ENCODE data around the gene DCLK1.

The DCLK1 gene

GRCh38 chr13:35770756-35771297, 360.4 kb downstream of the DCLK1 start:
- no peak for DNase-seq

GRCh38 chr13:35769812-35770211, 361.4 kb downstream of the DCLK1 start:
- DNase-seq = no peak

DNA sequence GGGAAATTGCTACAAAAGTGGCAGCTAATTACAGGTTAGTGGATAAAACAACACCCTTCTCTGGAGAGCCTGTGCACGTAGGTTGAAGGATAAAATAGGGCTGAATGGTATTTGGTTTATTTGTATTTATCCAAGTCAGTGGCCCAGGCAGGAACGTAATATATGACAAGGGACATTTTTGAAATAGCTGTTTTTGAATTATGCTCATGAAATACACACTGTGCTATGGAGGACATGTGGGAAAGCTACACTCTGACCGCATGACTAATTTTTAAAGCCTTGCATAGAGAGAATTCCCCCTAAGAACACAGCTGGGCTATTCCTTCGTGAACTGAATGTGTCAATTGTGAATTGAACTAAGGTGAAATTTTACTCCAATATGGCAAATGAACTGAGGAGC, 362.6 kb downstream of the DCLK1 start:
- peak; percentile 82 for DNase-seq

- DNase-seq = peak; percentile 82
Observed at GRCh38 chr13:35768073-35768472, 363.1 kb downstream of the DCLK1 start.

DNA sequence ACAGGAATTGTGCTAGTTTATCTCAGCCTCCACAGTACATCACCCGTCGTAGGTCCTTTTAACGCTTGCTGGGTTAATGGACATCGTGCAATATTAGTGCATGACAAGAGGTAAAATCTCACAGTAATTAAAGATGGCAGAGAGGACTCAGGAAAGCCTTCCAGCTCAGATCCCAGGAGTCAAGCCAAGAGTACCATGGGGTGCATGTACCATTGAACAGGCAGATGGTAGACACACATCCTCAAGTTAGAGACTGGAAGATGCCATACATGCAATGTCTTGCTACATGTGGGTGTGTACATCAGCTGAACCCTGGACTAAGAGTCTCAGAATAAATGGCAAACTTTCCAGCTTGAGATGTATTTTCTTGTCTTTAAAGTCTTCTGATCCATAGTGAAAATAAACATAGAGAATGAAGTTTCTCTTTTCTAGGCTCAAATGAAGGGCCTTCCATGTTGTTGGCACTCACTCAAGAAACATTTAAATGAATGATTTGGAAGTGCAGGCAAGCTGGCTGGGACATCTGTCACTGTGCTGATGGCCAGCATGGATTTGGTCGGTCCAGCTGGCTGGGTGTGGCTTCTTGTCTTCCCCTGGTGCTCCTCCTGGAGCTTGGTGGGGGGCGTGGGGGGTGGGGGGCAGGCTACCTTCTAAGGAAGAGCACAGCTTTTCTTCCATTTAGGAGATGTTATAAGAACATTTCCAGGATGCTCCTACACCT, 363.8 kb downstream of the DCLK1 start:
- no peak for DNase-seq

GRCh38 chr13:35766663-35767062, 364.5 kb downstream of the DCLK1 start:
- no peak for DNase-seq

- DNase-seq = no peak
Observed at GRCh38 chr13:35765941-35766340, 365.2 kb downstream of the DCLK1 start.

- DNase-seq = no peak
Observed at GRCh38 chr13:35765366-35765765, 365.8 kb downstream of the DCLK1 start.

DNA sequence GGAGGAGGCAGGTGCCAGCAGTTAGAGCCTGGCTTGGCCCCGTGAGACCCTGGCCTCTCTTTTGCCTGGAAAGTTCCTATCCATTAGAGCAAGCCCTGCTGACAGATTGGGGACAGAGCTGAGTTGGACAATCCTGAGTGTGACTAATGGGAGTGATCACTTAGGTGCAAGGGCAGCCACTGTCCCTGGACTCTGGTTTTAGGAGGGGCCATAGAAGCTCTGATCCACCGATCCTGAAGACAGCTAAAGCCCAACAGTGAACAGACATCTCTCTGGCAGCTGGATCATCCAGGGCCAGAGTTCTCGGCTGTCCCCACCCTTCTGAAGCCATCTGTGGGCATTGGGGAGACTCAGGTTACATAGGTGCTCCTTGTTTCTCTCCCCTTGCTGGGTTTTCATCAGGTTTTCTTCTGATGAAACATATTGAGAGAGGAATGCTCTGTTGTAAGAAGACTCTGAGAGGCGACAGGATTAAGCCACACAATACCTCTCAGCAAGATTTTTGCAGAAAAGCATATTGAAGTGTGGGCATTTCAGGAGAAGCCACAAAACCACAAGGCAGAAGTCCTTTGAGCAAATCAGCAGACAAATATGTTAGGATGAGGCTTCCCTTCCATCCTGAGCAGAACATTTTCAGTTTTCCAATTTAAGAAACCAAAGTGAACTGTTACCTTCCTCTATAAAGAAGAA, 366.7 kb downstream of the DCLK1 start:
- no peak for DNase-seq

DNA sequence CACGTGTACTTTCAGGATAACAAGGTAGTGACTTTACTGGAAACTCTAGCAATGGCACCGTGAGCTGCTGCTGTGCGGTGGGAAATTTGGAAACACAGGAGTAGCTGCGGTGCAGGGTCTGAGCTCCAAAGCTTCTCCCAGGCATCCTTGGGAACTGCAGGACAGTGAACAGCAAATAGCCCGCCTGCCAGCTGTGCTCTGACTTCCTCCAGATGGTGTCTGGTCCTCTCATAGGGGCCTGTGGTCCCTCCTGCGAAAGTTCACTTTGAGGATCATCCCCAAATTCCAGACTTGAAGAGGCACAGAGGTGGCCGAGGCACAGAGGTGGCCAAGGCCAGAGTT, 367.4 kb downstream of the DCLK1 start:
- DNase-seq = no peak

- no peak for DNase-seq
Observed at GRCh38 chr13:35763060-35763781, 368.0 kb downstream of the DCLK1 start.

- DNase-seq = no peak
Observed at GRCh38 chr13:35761440-35762252, 369.5 kb downstream of the DCLK1 start.

DNA sequence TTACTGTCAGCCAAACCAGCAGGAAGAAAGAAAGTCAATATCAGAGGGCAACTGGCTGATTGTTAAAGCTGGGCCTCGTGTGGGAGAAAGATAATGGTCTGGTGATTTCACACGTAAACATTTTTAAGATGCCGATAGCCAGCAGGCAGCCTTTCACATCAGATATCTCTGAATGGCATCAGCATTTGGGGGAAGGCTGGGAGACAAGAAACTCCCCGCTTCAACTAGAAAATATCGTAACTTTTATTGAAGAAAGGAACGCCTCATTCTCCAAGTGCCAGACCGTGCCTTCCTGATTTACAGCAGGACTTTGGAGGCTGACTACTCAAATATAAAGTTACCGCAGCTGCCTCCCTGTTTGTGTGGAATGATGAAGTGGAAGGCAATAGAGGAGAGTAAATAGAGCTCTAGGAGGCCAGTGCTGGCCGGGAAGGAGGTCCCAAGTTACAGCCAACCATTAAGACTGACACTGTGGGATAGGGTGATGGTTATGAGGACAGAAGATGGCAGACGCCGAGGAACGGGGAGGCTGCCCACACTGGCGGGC, 370.4 kb downstream of the DCLK1 start:
- DNase-seq = peak; percentile 11

DNA sequence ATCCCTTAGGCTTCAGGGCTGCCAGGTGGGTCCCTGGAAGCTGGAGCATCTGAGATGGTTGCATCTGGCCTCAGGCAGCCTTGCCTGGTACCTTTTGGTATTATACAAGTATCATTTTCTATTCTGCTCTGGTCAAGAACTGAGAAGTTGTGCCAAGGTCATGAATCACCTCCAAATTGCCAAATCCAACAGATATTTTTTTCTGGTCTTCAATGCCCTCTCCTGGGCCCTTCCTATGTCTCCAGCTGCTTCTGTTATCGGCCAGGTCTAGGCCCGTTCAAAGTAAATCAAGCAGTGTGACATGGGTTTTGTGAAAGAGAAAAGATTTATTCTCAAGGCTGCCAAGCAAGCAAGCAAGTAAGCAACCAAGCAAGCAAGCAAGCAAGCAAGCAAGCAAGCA, 383.6 kb downstream of the DCLK1 start:
- DNase-seq = no peak

DNA sequence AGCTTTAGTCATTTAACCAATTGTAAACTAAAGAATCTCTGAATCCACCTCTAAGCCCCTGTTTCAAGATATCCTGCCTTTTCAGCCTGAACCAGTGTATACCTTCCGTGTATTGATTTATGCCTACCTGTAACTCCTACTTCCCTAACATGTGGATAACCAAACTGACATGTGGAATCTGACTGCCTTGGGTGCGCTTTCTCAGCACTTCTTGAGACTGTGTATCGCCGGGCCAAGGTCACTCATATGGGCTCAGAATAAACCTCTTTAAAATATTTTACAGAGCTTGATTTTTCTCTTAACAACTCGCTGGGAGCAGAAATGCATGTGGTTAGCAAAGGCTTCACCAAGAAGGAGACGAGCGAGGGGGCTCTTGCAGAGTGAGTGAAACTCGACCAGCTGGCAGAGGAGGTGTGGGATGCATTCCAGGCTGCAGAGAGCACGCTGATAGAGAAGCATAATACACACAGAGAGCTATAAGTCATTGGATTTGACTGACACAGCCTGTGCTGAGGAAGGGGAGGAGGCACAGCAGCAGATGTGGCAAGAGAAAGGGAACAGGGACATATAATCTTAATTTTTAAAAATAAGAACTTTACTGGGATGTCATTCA, 386.5 kb downstream of the DCLK1 start:
- DNase-seq = no peak

GRCh38 chr13:35744144-35744543, 387.0 kb downstream of the DCLK1 start:
- no peak for DNase-seq

- DNase-seq = no peak
Observed at GRCh38 chr13:35743165-35743564, 388.0 kb downstream of the DCLK1 start.

GRCh38 chr13:35741657-35742056, 389.5 kb downstream of the DCLK1 start:
- no peak for DNase-seq

- no peak for DNase-seq
Observed at GRCh38 chr13:35736876-35737275, 394.3 kb downstream of the DCLK1 start.

GRCh38 chr13:35733827-35734226, 397.4 kb downstream of the DCLK1 start:
- DNase-seq = no peak

- DNase-seq = no peak
Observed at GRCh38 chr13:35732565-35732964, 398.6 kb downstream of the DCLK1 start.

- no peak for DNase-seq
Observed at GRCh38 chr13:35731471-35731870, 399.7 kb downstream of the DCLK1 start.
